ENCODE results near the gene CACNA2D3.

Gene CACNA2D3

DNA sequence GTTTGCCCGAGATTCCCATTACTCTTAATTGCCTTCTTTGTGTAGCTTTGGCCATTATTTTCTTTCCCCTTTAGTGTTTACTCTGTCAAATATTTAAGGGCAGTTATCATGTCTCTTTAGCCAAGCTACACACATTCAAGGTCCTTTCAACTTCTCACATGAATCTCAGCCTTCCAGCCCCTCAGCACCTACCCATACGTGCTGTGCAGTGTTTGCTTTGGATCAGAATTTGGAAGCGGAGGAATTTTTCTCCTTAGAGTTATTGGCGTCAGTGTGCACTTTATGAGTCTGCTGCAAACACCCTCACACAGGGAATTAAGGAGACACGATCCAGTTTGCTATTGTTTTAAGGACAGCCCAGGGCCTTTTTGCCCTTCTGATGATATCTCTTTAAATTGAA is 231.6 kb downstream of the CACNA2D3 start:
- no peaks in the 10 kb centered on the region for H3K9me3 ChIP-seq (ENCODE audit: control insufficient read depth, low read length)
- H3K4me3 ChIP-seq (ENCODE audit: extremely low read depth, insufficient read depth, low read length, poor library complexity, severe bottlenecking): no peak overlapping the region
- H3K4me1 ChIP-seq (ENCODE audit: control insufficient read depth, insufficient read depth, low read length, poor library complexity, severe bottlenecking): no peaks in the 10 kb centered on the region
- no peaks in the 10 kb centered on the region for H3K36me3 ChIP-seq (ENCODE audit: control insufficient read depth, insufficient read depth, low read length)
- WGBS, 2 experiments (ENCODE audit: insufficient coverage in 2 of 2): 80 to 95% methylated on average over 2 of the region's 5 CpGs
- H3K27ac ChIP-seq (ENCODE audit: low read depth, low read length, severe bottlenecking): no peak overlapping the region

DNA sequence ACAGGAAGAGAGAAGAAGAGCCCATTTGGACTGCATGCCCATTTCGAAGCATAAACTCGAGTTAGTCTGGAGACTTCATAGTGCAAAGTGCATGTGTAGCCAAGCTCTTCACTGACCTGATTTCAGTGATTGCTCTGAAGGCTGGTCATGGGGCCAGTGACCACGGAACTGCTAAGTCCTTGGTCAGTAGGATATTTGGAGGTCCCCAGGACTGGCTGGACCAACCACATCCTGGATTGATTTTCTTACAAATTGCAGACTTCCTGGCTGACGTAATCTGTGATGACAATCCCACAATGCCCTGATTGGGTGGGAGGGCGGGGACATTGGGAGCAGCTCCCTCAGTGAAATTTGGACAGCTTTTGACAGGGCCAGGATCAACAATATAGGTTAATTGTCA is 233.4 kb downstream of the CACNA2D3 start:
- H3K4me3 ChIP-seq (ENCODE audit: extremely low read depth, insufficient read depth, low read length, poor library complexity, severe bottlenecking): no peak overlapping the region
- 95 to 100% methylated on average over 2 to 4 of the region's 5 CpGs for WGBS, 2 experiments (ENCODE audit: insufficient coverage in 2 of 2)
- H3K27ac ChIP-seq (ENCODE audit: low read depth, low read length, severe bottlenecking): no peak overlapping the region
- H3K4me1 ChIP-seq (ENCODE audit: control insufficient read depth, insufficient read depth, low read length, poor library complexity, severe bottlenecking): no peaks in the 10 kb centered on the region
- no peaks in the 10 kb centered on the region for H3K36me3 ChIP-seq (ENCODE audit: control insufficient read depth, insufficient read depth, low read length)
- H3K9me3 ChIP-seq (ENCODE audit: control insufficient read depth, low read length): no peaks in the 10 kb centered on the region

DNA sequence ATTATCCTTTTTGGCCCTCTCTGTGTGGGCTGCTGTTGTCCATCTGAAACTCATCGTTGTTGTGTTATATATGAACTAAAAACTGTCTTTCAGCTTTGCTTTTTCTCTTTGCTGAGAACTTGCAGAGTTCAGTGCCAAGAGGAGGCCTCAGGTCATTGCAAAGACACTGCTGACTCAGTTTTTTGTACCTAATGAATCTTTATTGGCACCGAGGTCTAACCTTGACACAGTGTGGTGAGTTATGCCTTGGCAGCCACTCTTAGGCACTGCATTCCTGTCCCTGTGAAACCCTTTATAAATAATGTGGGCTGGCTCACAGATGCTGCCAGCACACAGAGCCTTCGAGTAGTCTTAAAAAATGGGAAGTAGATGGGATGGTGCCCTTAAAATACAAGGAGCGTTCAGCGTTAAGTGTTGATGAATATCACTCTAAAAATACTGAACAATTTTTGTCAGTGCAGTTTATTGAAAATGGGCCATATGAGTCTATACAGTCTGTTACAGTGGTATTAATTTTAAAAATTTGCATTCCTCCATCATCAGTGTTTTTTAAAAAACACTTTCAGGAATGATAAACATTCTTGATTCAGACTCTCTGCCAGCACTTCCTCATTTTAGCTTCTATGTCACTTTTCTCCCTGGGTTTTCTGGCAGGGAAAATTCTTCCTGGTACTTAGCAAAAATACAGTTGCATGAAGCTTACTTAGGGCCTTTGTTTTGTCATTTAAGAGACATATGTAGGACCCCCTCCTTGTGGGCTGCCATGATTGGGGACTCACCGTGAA is 234.1 kb downstream of the CACNA2D3 start:
- no peaks in the 10 kb centered on the region for H3K36me3 ChIP-seq (ENCODE audit: control insufficient read depth, insufficient read depth, low read length)
- no peak overlapping the region for H3K27ac ChIP-seq (ENCODE audit: low read depth, low read length, severe bottlenecking)
- no peaks in the 10 kb centered on the region for H3K4me1 ChIP-seq (ENCODE audit: control insufficient read depth, insufficient read depth, low read length, poor library complexity, severe bottlenecking)
- H3K4me3 ChIP-seq (ENCODE audit: extremely low read depth, insufficient read depth, low read length, poor library complexity, severe bottlenecking): no peak overlapping the region
- H3K9me3 ChIP-seq (ENCODE audit: control insufficient read depth, low read length): no peaks in the 10 kb centered on the region
- 87 to 97% methylated on average over 3 to 4 of the region's 6 CpGs for WGBS, 2 experiments (ENCODE audit: insufficient coverage in 2 of 2)

DNA sequence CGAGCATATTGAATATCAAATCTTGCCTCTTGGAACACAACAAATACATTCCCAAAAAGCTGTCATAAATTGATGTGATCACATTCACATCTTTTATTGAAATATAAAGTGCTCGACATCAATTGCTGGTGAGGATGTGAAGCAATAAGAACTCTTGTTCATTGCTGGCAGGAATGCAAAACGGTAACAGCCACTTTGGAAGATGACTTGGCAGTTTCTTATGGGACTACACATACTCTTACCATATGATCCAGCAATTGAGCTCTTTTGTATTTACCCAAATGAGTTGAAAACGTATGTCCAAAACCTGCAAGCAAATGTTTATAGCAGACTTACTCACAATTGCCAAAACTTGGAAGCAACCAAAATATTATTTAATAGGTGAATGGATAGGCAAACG is 234.9 kb downstream of the CACNA2D3 start:
- H3K36me3 ChIP-seq (ENCODE audit: control insufficient read depth, insufficient read depth, low read length): no peaks in the 10 kb centered on the region
- WGBS, 2 experiments (ENCODE audit: insufficient coverage in 2 of 2): 93 to 100% methylated on average over 2 to 3 of the region's 5 CpGs
- no peak overlapping the region for H3K4me3 ChIP-seq (ENCODE audit: extremely low read depth, insufficient read depth, low read length, poor library complexity, severe bottlenecking)
- no peak overlapping the region for H3K27ac ChIP-seq (ENCODE audit: low read depth, low read length, severe bottlenecking)
- H3K9me3 ChIP-seq (ENCODE audit: control insufficient read depth, low read length): no peaks in the 10 kb centered on the region
- H3K4me1 ChIP-seq (ENCODE audit: control insufficient read depth, insufficient read depth, low read length, poor library complexity, severe bottlenecking): no peaks in the 10 kb centered on the region

DNA sequence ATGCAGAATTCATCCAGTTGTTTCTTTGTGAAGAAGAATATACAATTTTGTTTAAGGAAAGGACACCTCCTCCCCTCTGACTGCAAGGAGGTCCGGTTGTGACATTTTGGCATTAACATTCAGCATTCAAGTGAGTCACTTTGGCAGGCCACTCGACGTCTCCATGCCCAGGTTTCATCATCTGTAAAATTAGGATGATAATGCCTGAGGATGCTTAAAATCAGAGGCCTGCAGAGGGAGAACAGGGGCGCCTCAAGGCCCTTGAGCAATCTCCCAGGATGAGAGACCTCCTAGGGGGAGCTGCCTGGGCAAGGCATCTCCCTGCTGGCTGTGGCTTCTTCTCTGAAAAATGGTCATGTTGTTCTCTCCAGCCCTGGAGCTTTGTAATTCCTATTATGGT is 236.0 kb downstream of the CACNA2D3 start:
- H3K4me1 ChIP-seq (ENCODE audit: control insufficient read depth, insufficient read depth, low read length, poor library complexity, severe bottlenecking): no peaks in the 10 kb centered on the region
- H3K27ac ChIP-seq (ENCODE audit: low read depth, low read length, severe bottlenecking): no peak overlapping the region
- WGBS, 2 experiments (ENCODE audit: insufficient coverage in 2 of 2): 55 to 72% methylated on average over 2 to 4 of the region's 4 CpGs
- H3K4me3 ChIP-seq (ENCODE audit: extremely low read depth, insufficient read depth, low read length, poor library complexity, severe bottlenecking): no peak overlapping the region
- no peaks in the 10 kb centered on the region for H3K9me3 ChIP-seq (ENCODE audit: control insufficient read depth, low read length)
- H3K36me3 ChIP-seq (ENCODE audit: control insufficient read depth, insufficient read depth, low read length): no peaks in the 10 kb centered on the region

DNA sequence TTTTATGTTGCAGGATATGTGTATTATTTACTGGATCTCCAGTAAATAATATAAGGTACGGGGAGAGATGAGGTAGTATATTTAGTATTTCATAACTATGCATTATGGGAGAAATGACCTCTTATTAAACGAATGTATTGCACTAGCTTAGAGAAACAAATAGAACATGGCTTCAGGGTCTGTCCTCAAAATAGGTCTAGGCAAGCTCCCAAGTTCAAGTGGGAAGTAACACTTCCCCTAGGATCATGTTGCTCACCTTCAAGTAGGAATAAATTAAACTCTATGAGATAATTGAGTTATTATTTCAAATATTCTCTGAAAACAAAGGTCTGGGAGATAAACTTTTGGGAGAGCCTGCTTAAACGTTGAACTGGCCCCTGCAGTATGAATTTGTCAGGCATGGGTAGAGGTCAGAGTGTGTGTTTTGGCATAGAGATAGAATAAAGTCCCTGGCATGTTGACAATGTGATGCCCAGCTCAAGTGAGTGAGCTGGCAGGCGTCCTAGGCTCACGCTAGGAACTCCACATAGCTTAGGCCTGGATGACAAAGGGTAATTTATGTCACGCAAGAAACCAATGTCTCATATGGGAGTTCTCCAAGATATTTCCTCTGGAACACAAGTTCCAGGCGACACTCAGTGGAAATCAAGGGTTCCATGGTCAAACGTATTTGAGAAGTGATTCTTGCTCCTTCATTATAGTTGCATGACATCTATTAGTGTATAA is 236.8 kb downstream of the CACNA2D3 start:
- H3K9me3 ChIP-seq (ENCODE audit: control insufficient read depth, low read length): no peaks in the 10 kb centered on the region
- no peak overlapping the region for H3K27ac ChIP-seq (ENCODE audit: low read depth, low read length, severe bottlenecking)
- 90 to 91% methylated on average over 5 to 6 of the region's 8 CpGs for WGBS, 2 experiments (ENCODE audit: insufficient coverage in 2 of 2)
- no peak overlapping the region for H3K4me3 ChIP-seq (ENCODE audit: extremely low read depth, insufficient read depth, low read length, poor library complexity, severe bottlenecking)
- H3K4me1 ChIP-seq (ENCODE audit: control insufficient read depth, insufficient read depth, low read length, poor library complexity, severe bottlenecking): no peaks in the 10 kb centered on the region
- H3K36me3 ChIP-seq (ENCODE audit: control insufficient read depth, insufficient read depth, low read length): no peaks in the 10 kb centered on the region

DNA sequence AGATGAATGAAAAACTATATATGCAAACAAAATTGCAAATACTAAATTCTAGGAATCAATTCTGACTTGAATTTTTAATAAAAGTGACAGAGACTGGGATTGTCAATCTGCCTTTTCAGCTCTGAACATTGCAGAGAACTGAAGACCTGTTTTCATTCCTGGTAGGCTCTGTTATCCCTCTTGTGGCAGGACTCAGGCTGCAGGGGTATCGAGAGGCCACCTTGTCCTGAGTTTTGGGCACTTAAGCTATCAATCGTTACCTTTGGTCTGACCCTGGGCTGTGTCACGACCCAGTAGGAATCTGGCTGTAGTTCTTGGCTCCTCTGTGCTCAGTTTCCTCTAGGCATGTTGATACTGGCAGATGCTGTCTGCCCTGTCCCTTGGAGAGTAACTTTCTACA is 238.0 kb downstream of the CACNA2D3 start:
- no peak overlapping the region for H3K4me3 ChIP-seq (ENCODE audit: extremely low read depth, insufficient read depth, low read length, poor library complexity, severe bottlenecking)
- H3K27ac ChIP-seq (ENCODE audit: low read depth, low read length, severe bottlenecking): no peak overlapping the region
- no peaks in the 10 kb centered on the region for H3K36me3 ChIP-seq (ENCODE audit: control insufficient read depth, insufficient read depth, low read length)
- 63 to 89% methylated on average over 2 to 3 of the region's 3 CpGs for WGBS, 2 experiments (ENCODE audit: insufficient coverage in 2 of 2)
- H3K4me1 ChIP-seq (ENCODE audit: control insufficient read depth, insufficient read depth, low read length, poor library complexity, severe bottlenecking): no peaks in the 10 kb centered on the region
- no peaks in the 10 kb centered on the region for H3K9me3 ChIP-seq (ENCODE audit: control insufficient read depth, low read length)

DNA sequence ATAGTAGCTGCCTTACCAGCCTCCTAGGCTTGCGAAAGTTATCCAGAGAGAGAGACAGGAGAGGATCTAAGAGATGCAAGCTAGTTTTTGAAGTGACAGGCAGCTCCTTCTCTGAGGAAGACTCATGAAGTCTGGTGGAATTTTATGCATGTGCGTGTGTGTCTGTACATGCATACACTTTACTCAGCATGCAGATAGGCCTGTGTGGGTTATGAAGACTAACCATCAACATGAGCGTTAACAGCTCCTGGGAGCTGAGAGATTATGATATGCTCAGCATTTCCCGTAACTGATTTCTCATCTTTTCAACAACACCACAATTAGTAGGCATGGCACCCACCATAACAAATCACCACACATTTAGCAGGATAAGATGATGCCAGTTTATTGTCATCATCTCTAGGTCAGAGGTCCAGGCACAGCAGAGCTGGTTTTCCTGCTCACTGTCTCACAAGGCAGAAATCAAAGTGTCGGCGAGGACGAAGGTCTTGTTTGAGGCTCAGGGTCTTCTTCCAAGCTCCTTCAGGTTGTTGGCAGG is 239.5 kb downstream of the CACNA2D3 start:
- Histone ChIP-seq H3K4me3 (ENCODE audit: extremely low read depth, insufficient read depth, low read length, poor library complexity, severe bottlenecking) (no peak overlapping the region), H3K27ac (ENCODE audit: low read depth, low read length, severe bottlenecking) (no peak overlapping the region), H3K9me3 (ENCODE audit: control insufficient read depth, low read length) (no peaks in the 10 kb centered on the region), H3K36me3 (ENCODE audit: control insufficient read depth, insufficient read depth, low read length) (no peaks in the 10 kb centered on the region), H3K4me1 (ENCODE audit: control insufficient read depth, insufficient read depth, low read length, poor library complexity, severe bottlenecking) (no peaks in the 10 kb centered on the region)
- WGBS, 2 experiments (ENCODE audit: insufficient coverage in 2 of 2): 90 to 97% methylated on average over 4 to 5 of the region's 7 CpGs

DNA sequence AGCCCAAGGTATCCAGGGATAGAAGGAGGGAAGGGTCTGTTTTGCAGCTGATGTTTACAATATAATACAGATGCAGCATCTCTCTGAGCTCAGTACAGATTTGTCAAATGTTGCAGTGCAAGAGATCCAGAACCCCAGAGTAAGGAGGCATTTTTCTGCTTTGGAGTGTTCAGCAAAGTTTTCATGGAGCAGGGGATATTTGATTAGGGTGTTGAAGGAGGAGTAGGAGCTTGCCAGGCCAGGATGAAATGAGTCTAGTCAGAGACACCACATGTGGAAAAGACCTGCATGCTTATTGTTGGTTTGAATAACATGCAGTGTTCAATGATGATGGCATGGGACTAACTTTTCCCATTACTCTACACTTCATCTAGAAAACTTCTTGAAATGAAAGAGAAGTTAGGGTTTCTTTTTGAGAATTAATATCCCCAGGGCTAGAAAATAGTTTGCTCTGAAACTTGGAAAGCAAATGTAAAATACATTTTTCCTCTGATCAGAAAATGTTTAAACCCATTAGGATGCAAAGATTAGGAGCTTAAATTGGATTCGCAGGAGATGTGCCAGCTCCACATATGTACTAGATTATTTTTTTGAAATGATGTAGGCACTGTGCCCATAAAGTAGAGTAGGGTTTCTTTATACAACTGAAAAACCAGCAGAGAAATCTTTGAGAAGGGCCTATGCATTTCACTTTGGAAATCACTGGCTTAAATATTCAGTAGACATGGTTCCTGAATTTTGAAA is 243.8 kb downstream of the CACNA2D3 start:
- H3K4me1 ChIP-seq (ENCODE audit: control insufficient read depth, insufficient read depth, low read length, poor library complexity, severe bottlenecking): no peaks in the 10 kb centered on the region
- no peaks in the 10 kb centered on the region for H3K36me3 ChIP-seq (ENCODE audit: control insufficient read depth, insufficient read depth, low read length)
- H3K4me3 ChIP-seq (ENCODE audit: extremely low read depth, insufficient read depth, low read length, poor library complexity, severe bottlenecking): no peak overlapping the region
- no peak overlapping the region for H3K27ac ChIP-seq (ENCODE audit: low read depth, low read length, severe bottlenecking)
- H3K9me3 ChIP-seq (ENCODE audit: control insufficient read depth, low read length): no peaks in the 10 kb centered on the region
- WGBS, 2 experiments (ENCODE audit: insufficient coverage in 2 of 2): no CpG with 5 or more reads among the region's 1 CpG

DNA sequence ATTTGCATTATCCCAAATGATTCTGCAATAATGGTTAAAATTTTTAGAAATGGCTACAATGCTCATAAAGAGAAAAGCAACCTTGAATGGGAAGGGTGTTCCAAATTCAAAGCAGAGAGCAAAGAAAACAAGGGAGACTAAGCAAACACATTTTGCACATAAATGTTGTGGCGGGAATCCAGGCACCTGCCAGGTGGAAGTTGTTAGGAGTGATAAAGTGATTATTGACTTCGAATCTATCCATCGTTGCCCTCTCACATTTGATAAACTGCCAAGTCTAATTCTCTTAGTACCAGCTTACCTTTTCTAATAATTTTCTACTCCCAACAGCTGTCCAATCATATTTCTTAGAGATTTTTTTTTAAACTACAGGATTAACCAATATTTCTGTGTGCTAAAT is 244.5 kb downstream of the CACNA2D3 start:
- WGBS, 2 experiments (ENCODE audit: insufficient coverage in 2 of 2): 80 to 100% methylated on average over 1 of the region's 3 CpGs
- Histone ChIP-seq H3K27ac (ENCODE audit: low read depth, low read length, severe bottlenecking) (no peak overlapping the region), H3K9me3 (ENCODE audit: control insufficient read depth, low read length) (no peaks in the 10 kb centered on the region), H3K36me3 (ENCODE audit: control insufficient read depth, insufficient read depth, low read length) (no peaks in the 10 kb centered on the region), H3K4me3 (ENCODE audit: extremely low read depth, insufficient read depth, low read length, poor library complexity, severe bottlenecking) (no peak overlapping the region), H3K4me1 (ENCODE audit: control insufficient read depth, insufficient read depth, low read length, poor library complexity, severe bottlenecking) (no peaks in the 10 kb centered on the region)

All from mesodermal cell (in vitro differentiated cells).